Endothelial cell of umbilical vein (primary cell): ENCODE results near the gene MINDY4B. TPM values are rescaled to one million over a fixed set of nuclear protein-coding genes. Genes with fewer than 3 reads are reported as not detected.

ENCODE experiments used
- BruUV-seq: library from RNA; stranded (reverse); fragments of 400-500 nt; replicated peaks from 2 replicates; lab custom pipeline; 2021; lab: Mats Ljungman, UMichigan
- CTCF ChIA-PET: fragments of 300-600, 350-600 bp; sonication (Branson Sonifier 250); formaldehyde crosslinking; loops from one replicate; lab custom pipeline; 2021; ENCODE audit warnings: antibody characterized with exemption, inconsistent platforms; lab: Charles Lee
- POLR2A ChIA-PET: fragments of 300-600, 350-600 bp; sonication (Branson Sonifier 250); formaldehyde crosslinking; loops from one replicate; lab custom pipeline; 2021; ENCODE audit warnings: antibody characterized with exemption, inconsistent platforms; lab: Charles Lee
- DNase-seq: peaks from one replicate; pipeline ENCODE4 v3.0.0-alpha.2; 2011; ENCODE audit warnings: low read depth, low spot score
- FAIRE-seq: peaks from 2 replicates; lab custom pipeline; 2011; peaks lifted over from hg19 to GRCh38; lab: Jason Lieb, UNC
- H2AFZ ChIP-seq: 2 replicates; pipeline ENCODE4 v1.6.0; 2012; ENCODE audit warnings: low read depth, low read length, control low read depth, inconsistent platforms
- H3K27ac ChIP-seq: 2 replicates; pipeline ENCODE4 v1.5.1; 2011; ENCODE audit warnings: low read depth, mild to moderate bottlenecking, control low read depth, low read length, moderate library complexity; ENCODE audit not compliant: insufficient read depth
- H3K27me3 ChIP-seq, 2 experiments: 2 replicates each; pipeline versions ENCODE4 v1.6.0 to v1.6.1; 2011; ENCODE audit warnings: low read length in 2 of 2, mixed read lengths in 1 of 2; ENCODE audit not compliant: control insufficient read depth in 2 of 2, insufficient read depth in 2 of 2
- H3K36me3 ChIP-seq, 2 experiments: 2 replicates in 1 of 2; 3 replicates in 1 of 2; pipeline ENCODE4 v1.5.1; 2011; ENCODE audit warnings: low read length in 2 of 2, mild to moderate bottlenecking in 1 of 2, moderate library complexity in 1 of 2; ENCODE audit not compliant: control insufficient read depth in 2 of 2, insufficient read depth in 2 of 2; ENCODE audit errors: extremely low read depth in 1 of 2
- H3K4me1 ChIP-seq: 3 replicates; pipeline ENCODE4 v1.5.1; 2011; ENCODE audit warnings: mild to moderate bottlenecking, low read length; ENCODE audit not compliant: control insufficient read depth, insufficient read depth; ENCODE audit errors: extremely low read depth
- H3K4me2 ChIP-seq: 2 replicates; pipeline ENCODE4 v1.6.1; 2011; ENCODE audit warnings: low read length, control low read depth, mixed read lengths; ENCODE audit not compliant: insufficient read depth
- H3K4me3 ChIP-seq, 3 experiments: fragments of 200-600 bp in 1 of 3; sonication (generic), shearing (Covaris generic) in 1 of 3; replicated peaks in 1 of 3; 2 replicates each; pipeline ENCODE4 v1.5.1; 2011 to 2016; ENCODE audit warnings: control low read depth in 3 of 3, low read length in 3 of 3, mild to moderate bottlenecking in 2 of 3, inconsistent platforms in 1 of 3, low read depth in 1 of 3, moderate library complexity in 1 of 3; ENCODE audit not compliant: insufficient read depth in 1 of 3
- H3K79me2 ChIP-seq: 2 replicates; pipeline ENCODE4 v1.6.0; 2012; ENCODE audit warnings: low read length, inconsistent platforms; ENCODE audit not compliant: control insufficient read depth, insufficient read depth
- H3K9ac ChIP-seq: replicated peaks from 2 replicates; pipeline ENCODE3; 2011; ENCODE audit warnings: low read length, control low read depth; ENCODE audit not compliant: insufficient read depth; ENCODE audit errors: extremely low read depth
- H3K9me1 ChIP-seq: replicated peaks from 3 replicates; pipeline ENCODE4 v1.6.0; 2011; ENCODE audit warnings: mild to moderate bottlenecking, low read length; ENCODE audit not compliant: control insufficient read depth, insufficient read depth; ENCODE audit errors: extremely low read depth
- H3K9me3 ChIP-seq: replicated peaks from 2 replicates; pipeline ENCODE4 v1.5.1; 2012; ENCODE audit warnings: low read length, inconsistent platforms; ENCODE audit not compliant: control insufficient read depth, insufficient read depth
- H4K20me1 ChIP-seq: replicated peaks from 2 replicates; pipeline ENCODE3; 2011; ENCODE audit warnings: mild to moderate bottlenecking, low read length; ENCODE audit not compliant: control insufficient read depth, insufficient read depth; ENCODE audit errors: extremely low read depth
- CTCF ChIP-seq, 2 donors: IDR thresholded peaks; 1 replicate in 1 of 2; 2 replicates in 1 of 2; pipeline ENCODE4 v1.5.1; 2011; ENCODE audit warnings: low read length in 2 of 2, mild to moderate bottlenecking in 2 of 2, moderate library complexity in 2 of 2, control low read depth in 1 of 2, inconsistent platforms in 1 of 2, low read depth in 1 of 2; ENCODE audit not compliant: insufficient read depth in 1 of 2; ENCODE audit errors: extremely low read depth in 1 of 2
- EZH2 ChIP-seq: IDR thresholded peaks from 2 replicates; pipeline ENCODE4 v1.6.1; 2012; ENCODE audit warnings: borderline replicate concordance, low read depth, mild to moderate bottlenecking, moderate library complexity, low read length, inconsistent platforms; ENCODE audit not compliant: severe bottlenecking
- FOS ChIP-seq: IDR thresholded peaks from 2 replicates; pipeline ENCODE4 v1.6.1; 2011; ENCODE audit warnings: mild to moderate bottlenecking, low read length, moderate library complexity, borderline replicate concordance; ENCODE audit not compliant: insufficient read depth
- GATA2 ChIP-seq: IDR thresholded peaks from 2 replicates; pipeline ENCODE4 v1.7.0; 2011; ENCODE audit warnings: low read depth, mild to moderate bottlenecking, moderate library complexity, mixed read lengths, low read length; ENCODE audit not compliant: insufficient read length, insufficient read depth
- JUN ChIP-seq: IDR thresholded peaks from 2 replicates; pipeline ENCODE4 v1.6.1; 2011; ENCODE audit warnings: borderline replicate concordance, low read depth; ENCODE audit not compliant: insufficient read length, insufficient read depth
- MAX ChIP-seq: IDR thresholded peaks from 2 replicates; pipeline ENCODE4 v1.6.1; 2011; ENCODE audit not compliant: insufficient read depth, insufficient read length
- MYC ChIP-seq: IDR thresholded peaks from one replicate; pipeline ENCODE4 v1.6.1; 2011; ENCODE audit warnings: mild to moderate bottlenecking, low read depth, low read length
- POLR2A ChIP-seq: IDR thresholded peaks from 2 replicates; pipeline ENCODE4 v1.6.1; 2012; ENCODE audit warnings: low read depth, mild to moderate bottlenecking, control low read depth, low read length
- POLR2AphosphoS5 ChIP-seq: IDR thresholded peaks from 2 replicates; pipeline ENCODE4 v1.6.1; 2012; ENCODE audit warnings: low read depth, mild to moderate bottlenecking, control low read depth, low read length, moderate library complexity; ENCODE audit not compliant: insufficient read depth
- dilution Hi-C: fragments of 300-500 bp; cut with MboI; formaldehyde crosslinking; loops from one replicate; pipeline ENCODE4 v1.15.0; 2019; ENCODE audit warnings: low sequenced_read_pairs; ENCODE audit not compliant: extremely low pct_ligation_motif_present
- intact Hi-C: fragments of 100-400 bp; cut with micrococcal nuclease; formaldehyde crosslinking; loops from one replicate; pipeline ENCODE4 v1.10.0; 2022
- polyA plus RNA-seq, 4 experiments: library from polyadenylated mRNA; depleted of rRNA in 3 of 4; stranded (reverse) in 3 of 4; unstranded in 1 of 4; fragments of >200 nt; gene quantifications; 2 replicates each; pipeline versions ENCODE4 v1.2.1 to v1.2.3, GENCODE V29; 2011 to 2012; ENCODE audit warnings: missing spikeins in 1 of 4
- total RNA-seq: library from RNA; stranded (reverse); gene quantifications from 2 replicates; pipeline ENCODE4 v1.2.3, GENCODE V29; 2021

The MINDY4B gene
- total and polyA plus RNA-seq, 2 donors (not counting 3 experiments of a cell fraction or from before 2014, with no cell fraction given), result not detected

GRCh38 chr3:150930839-150931238, 25.6 kb upstream of the MINDY4B start:
- intact Hi-C loops, result no loop called here
- no peak overlapping the region for H3K4me2 ChIP-seq
- DNase-seq (no peak), FAIRE-seq (no peak)
- H3K4me1 ChIP-seq, result no peaks in the 10 kb centered on the region
- no peak overlapping the region for H3K4me3 ChIP-seq
- POLR2A ChIA-PET, result no interaction called here
- BruUV-seq, result no TSS peak
- no peak overlapping the region for H3K27ac ChIP-seq
- dilution Hi-C loops, result no loop called here
- TF ChIP-seq FOS (no peak), MYC (no peak), GATA2 (no peak), POLR2AphosphoS5 (no peak), CTCF (IDR thresholded peaks at IDR 0.05; ENCODE audit: extremely low read depth in 1 of 2, insufficient read depth in 1 of 2, low read depth in 1 of 2, low read length in 2 of 2) (no peak), JUN (no peak), POLR2A (no peak), EZH2 (no peak), MAX (no peak)
- H3K9me1 ChIP-seq, result no peaks in the 10 kb centered on the region
- no peaks in the 10 kb centered on the region for H3K9me3 ChIP-seq
- H3K27me3 ChIP-seq, result peaks cover 11 to 22% of the 10 kb centered on the region in 2 experiments
- no peak overlapping the region for H3K9ac ChIP-seq
- no peaks in the 10 kb centered on the region for H3K79me2 ChIP-seq
- CTCF ChIA-PET, result interaction anchor here (1.1 kb wide), 1 partner anchor 11 kb away, joined by 4 read pairs; no protein-coding TSS in a partner anchor
- no peaks in the 10 kb centered on the region for H4K20me1 ChIP-seq
- no peaks in the 10 kb centered on the region for H3K36me3 ChIP-seq
- no peak overlapping the region for H2AFZ ChIP-seq
